Measurements from ENCODE around the gene PACRG. TPM values are rescaled to one million over a fixed set of nuclear protein-coding genes. Genes with fewer than 3 reads are reported as not detected.

The PACRG gene
- total and polyA plus RNA-seq, 2 experiments from 2014 or later = not detected

- Histone ChIP-seq H3K4me2 (ENCODE audit: unreplicated experiment) (peak overlapping the region; percentile 79), H3F3A (ENCODE audit: insufficient read depth) (peaks cover 24% of the 10 kb centered on the region), H3K9me3 (ENCODE audit: low read depth) (no peaks in the 10 kb centered on the region), H3K4me1 (ENCODE audit: insufficient read depth) (peaks cover 26% of the 10 kb centered on the region), H3K27me3 (replicated peaks; ENCODE audit: insufficient read depth) (no peaks in the 10 kb centered on the region), H3K9ac (peak overlapping the region; percentile 16; the same call in 1 of the 2 replicates), H3K27ac (peak overlapping the region; percentile 74), H3K79me2 (ENCODE audit: insufficient read depth) (no peaks in the 10 kb centered on the region), H3K36me3 (ENCODE audit: low read depth) (no peaks in the 10 kb centered on the region), H3K4me3 (peak overlapping the region; percentile 19; the same call in 1 of the 2 replicates), H4K20me1 (ENCODE audit: insufficient read depth) (no peaks in the 10 kb centered on the region), H3K9me2 (ENCODE audit: insufficient read depth) (no peaks in the 10 kb centered on the region), H2AFZ (peak overlapping the region; percentile 74)
- in situ Hi-C loops (cut with MboI) = no loop called here
- 12 to 18% methylated on average over 8 of the region's 8 CpGs for WGBS, 2 experiments (ENCODE audit: low coverage in 1 of 2, low lambda C conversion rate in 2 of 2, missing lambda C conversion rate in 2 of 2)
- DNase-seq = peak; percentile 85
- no peak for TF ChIP-seq EZH2 (IDR thresholded peaks at IDR 0.05; ENCODE audit: insufficient read depth, poor library complexity, severe bottlenecking)
- no peak for TF ChIP-seq EZH2phosphoT487 (IDR thresholded peaks at IDR 0.05; ENCODE audit: insufficient read depth, low read depth)
Observed at GRCh38 chr6:163354085-163354484, 626.3 kb downstream of the PACRG start.

GRCh38 chr6:163354761-163355425, 627.1 kb downstream of the PACRG start:
- no peaks in the 10 kb centered on the region for H4K20me1 ChIP-seq (ENCODE audit: insufficient read depth)
- H3K4me1 ChIP-seq (ENCODE audit: insufficient read depth) = peaks cover 26% of the 10 kb centered on the region
- H3K79me2 ChIP-seq (ENCODE audit: insufficient read depth) = no peaks in the 10 kb centered on the region
- no peaks in the 10 kb centered on the region for H3K9me3 ChIP-seq (ENCODE audit: low read depth)
- no peaks in the 10 kb centered on the region for H3K27me3 ChIP-seq (replicated peaks; ENCODE audit: insufficient read depth)
- 33 to 37% methylated on average over 13 of the region's 13 CpGs for WGBS, 2 experiments (ENCODE audit: low coverage in 1 of 2, low lambda C conversion rate in 2 of 2, missing lambda C conversion rate in 2 of 2)
- TF ChIP-seq EZH2phosphoT487 (IDR thresholded peaks at IDR 0.05; ENCODE audit: insufficient read depth, low read depth) = no peak
- TF ChIP-seq EZH2 (IDR thresholded peaks at IDR 0.05; ENCODE audit: insufficient read depth, poor library complexity, severe bottlenecking) = no peak
- peak overlapping the region; percentile 79 for H3K4me2 ChIP-seq (ENCODE audit: unreplicated experiment)
- H2AFZ ChIP-seq = peak overlapping the region; percentile 74
- in situ Hi-C loops (cut with MboI) = no loop called here
- peaks cover 24% of the 10 kb centered on the region for H3F3A ChIP-seq (ENCODE audit: insufficient read depth)
- H3K27ac ChIP-seq = peak overlapping the region; percentile 74
- H3K9ac ChIP-seq = no peak overlapping the region
- DNase-seq = peak; percentile 64
- peak overlapping the region; percentile 57 for H3K4me3 ChIP-seq
- H3K9me2 ChIP-seq (ENCODE audit: insufficient read depth) = no peaks in the 10 kb centered on the region
- no peaks in the 10 kb centered on the region for H3K36me3 ChIP-seq (ENCODE audit: low read depth)

- WGBS, 2 experiments (ENCODE audit: low coverage in 1 of 2, low lambda C conversion rate in 2 of 2, missing lambda C conversion rate in 2 of 2) = 1 to 4% methylated on average over 9 of the region's 9 CpGs
- H3K36me3 ChIP-seq (ENCODE audit: low read depth) = no peaks in the 10 kb centered on the region
- no peaks in the 10 kb centered on the region for H3K79me2 ChIP-seq (ENCODE audit: insufficient read depth)
- H2AFZ ChIP-seq = peak overlapping the region; percentile 74
- peaks cover 26% of the 10 kb centered on the region for H3K4me1 ChIP-seq (ENCODE audit: insufficient read depth)
- no peaks in the 10 kb centered on the region for H4K20me1 ChIP-seq (ENCODE audit: insufficient read depth)
- peak overlapping the region; percentile 57 for H3K4me3 ChIP-seq
- H3K27ac ChIP-seq = peak overlapping the region; percentile 74
- DNase-seq = peak; percentile 85
- no peaks in the 10 kb centered on the region for H3K9me2 ChIP-seq (ENCODE audit: insufficient read depth)
- H3K9me3 ChIP-seq (ENCODE audit: low read depth) = no peaks in the 10 kb centered on the region
- H3K4me2 ChIP-seq (ENCODE audit: unreplicated experiment) = peak overlapping the region; percentile 79
- in situ Hi-C loops (cut with MboI) = no loop called here
- TF ChIP-seq EZH2phosphoT487 (IDR thresholded peaks at IDR 0.05; ENCODE audit: insufficient read depth, low read depth) = no peak
- TF ChIP-seq EZH2 (IDR thresholded peaks at IDR 0.05; ENCODE audit: insufficient read depth, poor library complexity, severe bottlenecking) = no peak
- no peaks in the 10 kb centered on the region for H3K27me3 ChIP-seq (replicated peaks; ENCODE audit: insufficient read depth)
- peak overlapping the region; percentile 57 for H3K9ac ChIP-seq
- peaks cover 24% of the 10 kb centered on the region for H3F3A ChIP-seq (ENCODE audit: insufficient read depth)
Observed at GRCh38 chr6:163355426-163355991, 627.7 kb downstream of the PACRG start.

- Histone ChIP-seq H3K79me2 (ENCODE audit: insufficient read depth) (no peaks in the 10 kb centered on the region), H3K27ac (peak overlapping the region; percentile 74), H3K9me3 (ENCODE audit: low read depth) (no peaks in the 10 kb centered on the region), H2AFZ (peak overlapping the region; percentile 74), H3K9me2 (ENCODE audit: insufficient read depth) (no peaks in the 10 kb centered on the region), H4K20me1 (ENCODE audit: insufficient read depth) (no peaks in the 10 kb centered on the region), H3K4me1 (ENCODE audit: insufficient read depth) (peaks cover 26% of the 10 kb centered on the region), H3K4me2 (ENCODE audit: unreplicated experiment) (peak overlapping the region; percentile 79), H3K36me3 (ENCODE audit: low read depth) (no peaks in the 10 kb centered on the region), H3K27me3 (replicated peaks; ENCODE audit: insufficient read depth) (no peaks in the 10 kb centered on the region), H3F3A (ENCODE audit: insufficient read depth) (peaks cover 24% of the 10 kb centered on the region), H3K4me3 (peak overlapping the region; percentile 57; the same call in 1 of the 2 replicates), H3K9ac (peak overlapping the region; percentile 57)
- WGBS, 2 experiments (ENCODE audit: low coverage in 1 of 2, low lambda C conversion rate in 2 of 2, missing lambda C conversion rate in 2 of 2) = 10 to 14% methylated on average over 11 to 13 of the region's 13 CpGs
- TF ChIP-seq EZH2 (IDR thresholded peaks at IDR 0.05; ENCODE audit: insufficient read depth, poor library complexity, severe bottlenecking) (no peak), EZH2phosphoT487 (IDR thresholded peaks at IDR 0.05; ENCODE audit: insufficient read depth, low read depth) (no peak)
- peak; percentile 91 for DNase-seq
- in situ Hi-C loops (cut with MboI) = no loop called here
Observed at GRCh38 chr6:163356324-163356723, 628.5 kb downstream of the PACRG start.
